ENCODE results near the gene LARGE1.

Gene LARGE1

GRCh38 chr22:33914131-33914530, 6.1 kb downstream of the LARGE1 start:
- DNase-seq (ENCODE audit: low read depth in 2 of 3, low spot score in 2 of 3) = no peak

- no peak for DNase-seq (ENCODE audit: low read depth in 2 of 3, low spot score in 2 of 3)
These were observed 7.1 kb downstream of the LARGE1 start for GRCh38 chr22:33913188-33913587.

GRCh38 chr22:33909911-33910310, 10.4 kb downstream of the LARGE1 start:
- no peak for DNase-seq (ENCODE audit: low read depth in 2 of 3, low spot score in 2 of 3)

- DNase-seq (ENCODE audit: low read depth in 2 of 3, low spot score in 2 of 3) = no peak
These were observed 11.2 kb downstream of the LARGE1 start for GRCh38 chr22:33909075-33909458.

- no peak for DNase-seq (ENCODE audit: low read depth in 2 of 3, low spot score in 2 of 3)
These were observed 11.9 kb downstream of the LARGE1 start for GRCh38 chr22:33908171-33909074.

- no peak for DNase-seq (ENCODE audit: low read depth in 2 of 3, low spot score in 2 of 3)
These were observed 13.3 kb downstream of the LARGE1 start for GRCh38 chr22:33906954-33907353.

GRCh38 chr22:33906475-33906874, 13.8 kb downstream of the LARGE1 start:
- no peak for DNase-seq (ENCODE audit: low read depth in 2 of 3, low spot score in 2 of 3)

GRCh38 chr22:33903012-33903411, 17.3 kb downstream of the LARGE1 start:
- DNase-seq (ENCODE audit: low read depth in 2 of 3, low spot score in 2 of 3) = no peak

GRCh38 chr22:33902073-33902472, 18.2 kb downstream of the LARGE1 start:
- no peak for DNase-seq (ENCODE audit: low read depth in 2 of 3, low spot score in 2 of 3)

- DNase-seq (ENCODE audit: low read depth in 2 of 3, low spot score in 2 of 3) = no peak
These were observed 22.2 kb downstream of the LARGE1 start for GRCh38 chr22:33898121-33898520.

GRCh38 chr22:33897448-33897835, 22.8 kb downstream of the LARGE1 start:
- DNase-seq (ENCODE audit: low read depth in 2 of 3, low spot score in 2 of 3) = no peak

GRCh38 chr22:33896575-33897447, 23.5 kb downstream of the LARGE1 start:
- no peak for DNase-seq (ENCODE audit: low read depth in 2 of 3, low spot score in 2 of 3)

- no peak for DNase-seq (ENCODE audit: low read depth in 2 of 3, low spot score in 2 of 3)
These were observed 24.1 kb downstream of the LARGE1 start for GRCh38 chr22:33896154-33896553.

GRCh38 chr22:33895444-33895843, 24.8 kb downstream of the LARGE1 start:
- no peak for DNase-seq (ENCODE audit: low read depth in 2 of 3, low spot score in 2 of 3)

- DNase-seq (ENCODE audit: low read depth in 2 of 3, low spot score in 2 of 3) = no peak
These were observed 25.8 kb downstream of the LARGE1 start for GRCh38 chr22:33894515-33894914.

GRCh38 chr22:33894036-33894435, 26.2 kb downstream of the LARGE1 start:
- DNase-seq (ENCODE audit: low read depth in 2 of 3, low spot score in 2 of 3) = no peak

- no peak for DNase-seq (ENCODE audit: low read depth in 2 of 3, low spot score in 2 of 3)
These were observed 26.8 kb downstream of the LARGE1 start for GRCh38 chr22:33893512-33893911.

- no peak for DNase-seq (ENCODE audit: low read depth in 2 of 3, low spot score in 2 of 3)
These were observed 28.3 kb downstream of the LARGE1 start for GRCh38 chr22:33891992-33892391.

- DNase-seq (ENCODE audit: low read depth in 2 of 3, low spot score in 2 of 3) = no peak
These were observed 28.8 kb downstream of the LARGE1 start for GRCh38 chr22:33891455-33891854.

GRCh38 chr22:33889748-33890147, 30.5 kb downstream of the LARGE1 start:
- DNase-seq (ENCODE audit: low read depth in 2 of 3, low spot score in 2 of 3) = no peak

- no peak for DNase-seq (ENCODE audit: low read depth in 2 of 3, low spot score in 2 of 3)
These were observed 31.5 kb downstream of the LARGE1 start for GRCh38 chr22:33888821-33889220.

GRCh38 chr22:33887173-33887572, 33.1 kb downstream of the LARGE1 start:
- DNase-seq (ENCODE audit: low read depth in 2 of 3, low spot score in 2 of 3) = no peak

All from activated CD8-positive, alpha-beta memory T cell treated with anti-CD3 and anti-CD28 coated beads for 48 hours (primary cell).